AG04450 (cell line): ENCODE results near the gene INSR. TPM values are rescaled to one million over a fixed set of nuclear protein-coding genes. Genes with fewer than 3 reads are reported as not detected.

Experiments used
- CTCF ChIA-PET: fragments of 300-600, 350-600 bp; formaldehyde crosslinking; extraction: SDS; loops from one replicate; lab custom pipeline; 2022; ENCODE audit warnings: antibody characterized with exemption, inconsistent platforms; lab: Charles Lee
- POLR2A ChIA-PET: fragments of 350-600 bp; formaldehyde crosslinking; extraction: SDS; loops from one replicate; lab custom pipeline; 2021; ENCODE audit warnings: antibody characterized with exemption, inconsistent platforms; lab: Yijun Ruan, JAX
- DNase-seq: peaks from one replicate; pipeline ENCODE4 v3.0.0-alpha.2; 2011; ENCODE audit warnings: low read depth, low spot score
- H3K27ac ChIP-seq: one replicate; pipeline ENCODE4 v1.5.1; 2012; ENCODE audit warnings: low read depth, low read length, control low read depth
- H3K27me3 ChIP-seq: one replicate; pipeline ENCODE4 v1.6.0; 2012; ENCODE audit warnings: low read length; ENCODE audit not compliant: control insufficient read depth, insufficient read depth
- H3K4me3 ChIP-seq: 2 replicates; pipeline ENCODE4 v1.5.1; 2011; ENCODE audit warnings: mild to moderate bottlenecking, low read depth, low read length, control low read depth
- H3K9me3 ChIP-seq: 2 replicates; pipeline ENCODE4 v1.5.1; 2012; ENCODE audit warnings: low read length; ENCODE audit not compliant: control insufficient read depth, insufficient read depth
- polyA plus RNA-seq: library from polyadenylated mRNA; depleted of rRNA; stranded (reverse); fragments of >200 nt; gene quantifications from 2 replicates; pipeline ENCODE4 v1.2.3, GENCODE V29; 2011
- TF ChIP-seq, protein P1 (sequence below): IDR thresholded peaks from 2 replicates; pipeline ENCODE4 v1.5.1; 2011; ENCODE audit warnings: low read depth, low read length, control low read depth, inconsistent platforms

Gene INSR
- polyA plus RNA-seq, 1 experiment, result 2.9 TPM

DNA sequence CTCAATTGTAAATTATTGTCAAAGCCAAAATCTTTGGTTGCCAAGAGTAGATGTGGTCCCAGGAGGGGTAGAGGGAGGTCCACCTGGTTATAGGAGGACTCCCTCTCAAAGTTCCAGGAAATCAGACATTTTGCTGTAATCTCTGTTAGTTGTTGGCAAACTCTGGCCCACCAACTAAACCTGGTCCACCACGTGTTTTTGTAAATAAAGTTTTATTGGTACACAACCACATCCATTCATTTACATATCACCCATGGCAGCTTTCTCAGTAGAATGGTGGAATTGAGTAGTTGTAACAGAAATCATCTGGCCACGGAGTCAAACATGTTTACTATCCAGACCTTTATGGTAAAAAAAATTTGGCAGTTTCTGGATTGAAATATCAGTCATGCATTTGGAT is 154.1 kb downstream of the INSR start:
- no peak for DNase-seq
- H3K27ac ChIP-seq, result no peak overlapping the region
- no peak overlapping the region for H3K4me3 ChIP-seq
- peaks cover 5% of the 10 kb centered on the region; the same call in 1 of the 2 replicates for H3K9me3 ChIP-seq
- ChIA-PET CTCF (interaction anchor here (0.6 to 2.1 kb wide), 2 partner anchors 38 to 244 kb away, joined by 3 to 7 read pairs; no protein-coding TSS in a partner anchor), POLR2A (no interaction called here)
- no peaks in the 10 kb centered on the region for H3K27me3 ChIP-seq
- TF ChIP-seq, protein P1, sequence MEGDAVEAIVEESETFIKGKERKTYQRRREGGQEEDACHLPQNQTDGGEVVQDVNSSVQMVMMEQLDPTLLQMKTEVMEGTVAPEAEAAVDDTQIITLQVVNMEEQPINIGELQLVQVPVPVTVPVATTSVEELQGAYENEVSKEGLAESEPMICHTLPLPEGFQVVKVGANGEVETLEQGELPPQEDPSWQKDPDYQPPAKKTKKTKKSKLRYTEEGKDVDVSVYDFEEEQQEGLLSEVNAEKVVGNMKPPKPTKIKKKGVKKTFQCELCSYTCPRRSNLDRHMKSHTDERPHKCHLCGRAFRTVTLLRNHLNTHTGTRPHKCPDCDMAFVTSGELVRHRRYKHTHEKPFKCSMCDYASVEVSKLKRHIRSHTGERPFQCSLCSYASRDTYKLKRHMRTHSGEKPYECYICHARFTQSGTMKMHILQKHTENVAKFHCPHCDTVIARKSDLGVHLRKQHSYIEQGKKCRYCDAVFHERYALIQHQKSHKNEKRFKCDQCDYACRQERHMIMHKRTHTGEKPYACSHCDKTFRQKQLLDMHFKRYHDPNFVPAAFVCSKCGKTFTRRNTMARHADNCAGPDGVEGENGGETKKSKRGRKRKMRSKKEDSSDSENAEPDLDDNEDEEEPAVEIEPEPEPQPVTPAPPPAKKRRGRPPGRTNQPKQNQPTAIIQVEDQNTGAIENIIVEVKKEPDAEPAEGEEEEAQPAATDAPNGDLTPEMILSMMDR, result no peak

DNA sequence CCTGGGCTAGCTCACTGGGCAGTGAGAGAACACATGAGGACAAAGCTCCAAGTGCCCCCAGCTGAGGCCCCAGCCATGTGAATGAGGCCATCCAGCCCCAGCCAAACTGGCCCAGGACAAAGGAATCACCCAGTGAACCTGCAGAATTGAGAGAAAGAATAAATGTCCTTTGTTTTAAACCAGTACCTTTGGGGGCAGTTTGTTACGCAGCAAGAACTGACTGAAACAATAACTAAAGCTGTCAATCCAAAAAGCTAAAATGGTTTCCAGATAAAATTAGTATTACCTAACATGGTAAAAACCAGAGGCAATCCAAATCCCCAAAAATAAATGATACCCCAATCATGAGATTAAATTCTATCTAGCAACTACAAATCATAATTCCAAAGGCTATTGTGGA is 155.1 kb downstream of the INSR start:
- DNase-seq, result no peak
- no peak overlapping the region for H3K27ac ChIP-seq
- H3K9me3 ChIP-seq, result peaks cover 5% of the 10 kb centered on the region; the same call in 1 of the 2 replicates
- H3K27me3 ChIP-seq, result no peaks in the 10 kb centered on the region
- no peak overlapping the region for H3K4me3 ChIP-seq
- ChIA-PET POLR2A (no interaction called here), CTCF (interaction anchor here (1.0 to 2.1 kb wide), 3 partner anchors 10 to 215 kb away, joined by 3 to 7 read pairs (median 7); no protein-coding TSS in a partner anchor)
- TF ChIP-seq, protein P1, result no peak

DNA sequence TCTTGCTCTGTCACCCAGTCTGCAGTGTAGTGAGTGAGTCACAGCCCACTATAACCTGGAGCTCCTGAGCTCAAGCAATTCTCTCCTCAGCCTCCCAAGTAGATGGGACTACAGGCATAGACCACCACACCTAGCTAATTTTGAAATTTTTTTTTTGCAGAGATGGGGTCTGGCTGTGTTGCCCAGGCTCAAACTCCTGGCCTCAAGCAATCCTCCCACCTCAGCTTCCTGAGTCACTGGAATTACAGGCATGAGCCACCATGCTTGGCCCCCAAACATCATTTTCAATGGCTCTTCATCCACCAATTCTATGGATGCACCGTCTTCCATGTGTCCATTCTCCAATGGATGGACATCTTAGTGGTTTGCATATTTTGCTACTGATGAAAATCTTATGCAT is 155.8 kb downstream of the INSR start:
- H3K27me3 ChIP-seq, result no peaks in the 10 kb centered on the region
- CTCF ChIA-PET, result interaction anchor here (2.0 to 2.1 kb wide), 2 partner anchors 11 to 36 kb away, joined by 7 read pairs; no protein-coding TSS in a partner anchor

DNA sequence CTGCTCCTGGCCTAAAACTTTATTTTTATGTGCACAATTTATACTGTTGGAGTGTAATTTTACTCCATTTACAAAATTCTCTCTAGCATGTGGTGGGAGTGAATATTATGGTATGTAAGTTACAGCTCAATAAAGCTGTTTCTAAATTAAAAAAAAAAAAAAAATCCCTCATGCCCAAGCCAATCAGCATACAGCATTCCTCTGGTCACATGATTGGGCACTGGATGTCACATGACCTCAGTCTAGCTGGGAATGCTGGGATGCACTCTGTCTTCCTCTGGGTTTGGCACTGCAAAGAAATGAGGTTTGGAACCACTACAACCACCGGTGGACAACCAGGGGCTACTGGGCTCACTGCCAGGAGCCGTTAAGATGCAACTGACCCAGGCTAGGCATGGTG is 157.1 kb downstream of the INSR start:
- no peak for DNase-seq
- TF ChIP-seq, protein P1, result no peak
- CTCF ChIA-PET, result interaction anchor here (0.6 kb wide), 1 partner anchor 204 kb away, joined by 3 read pairs; no protein-coding TSS in a partner anchor
- Histone ChIP-seq H3K27ac (no peak overlapping the region), H3K9me3 (peaks cover 2% of the 10 kb centered on the region; the same call in 1 of the 2 replicates), H3K27me3 (no peaks in the 10 kb centered on the region), H3K4me3 (no peak overlapping the region)
- POLR2A ChIA-PET, result interaction anchor here (0.7 kb wide), 1 partner anchor 386 kb away, joined by 4 read pairs; no protein-coding TSS in a partner anchor

More for the DNA sequence above, 155.8 kb downstream of the INSR start:
- POLR2A ChIA-PET, result no interaction called here
- Histone ChIP-seq H3K4me3 (no peak overlapping the region), H3K27ac (no peak overlapping the region), H3K9me3 (peaks cover 5% of the 10 kb centered on the region; the same call in 1 of the 2 replicates)
- no peak for DNase-seq
- TF ChIP-seq, protein P1, result no peak

DNA sequence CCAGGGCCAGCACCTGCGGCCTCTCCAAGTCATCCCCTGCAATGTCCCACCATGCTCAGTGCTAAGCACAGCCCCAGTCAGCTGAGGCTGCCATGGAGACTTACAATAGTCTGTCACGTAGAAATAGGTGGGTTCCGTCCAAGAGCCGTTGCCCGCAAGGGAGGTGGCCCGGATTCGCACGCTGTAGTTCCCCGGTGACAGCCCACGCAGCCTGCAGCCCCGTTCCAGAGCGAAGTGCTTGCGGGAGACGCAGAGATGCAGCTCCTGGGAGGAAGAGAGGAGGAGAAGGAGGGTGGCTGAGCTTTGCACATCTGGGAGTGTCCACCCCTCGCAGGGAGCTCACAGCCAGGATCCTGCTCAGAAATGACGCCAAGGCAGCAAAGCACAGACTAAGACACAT is 162.2 kb downstream of the INSR start:
- ChIA-PET POLR2A (interaction anchor here (0.9 kb wide), 1 partner anchor 532 kb away, joined by 3 read pairs; no protein-coding TSS in a partner anchor), CTCF (no interaction called here)
- Histone ChIP-seq H3K27me3 (no peaks in the 10 kb centered on the region), H3K9me3 (peaks cover 6% of the 10 kb centered on the region; the same call in 1 of the 2 replicates), H3K27ac (no peak overlapping the region), H3K4me3 (no peak overlapping the region)
- no peak for DNase-seq
- TF ChIP-seq, protein P1, result no peak
